ENCODE data around the gene ABTB2.

Gene ABTB2

DNA sequence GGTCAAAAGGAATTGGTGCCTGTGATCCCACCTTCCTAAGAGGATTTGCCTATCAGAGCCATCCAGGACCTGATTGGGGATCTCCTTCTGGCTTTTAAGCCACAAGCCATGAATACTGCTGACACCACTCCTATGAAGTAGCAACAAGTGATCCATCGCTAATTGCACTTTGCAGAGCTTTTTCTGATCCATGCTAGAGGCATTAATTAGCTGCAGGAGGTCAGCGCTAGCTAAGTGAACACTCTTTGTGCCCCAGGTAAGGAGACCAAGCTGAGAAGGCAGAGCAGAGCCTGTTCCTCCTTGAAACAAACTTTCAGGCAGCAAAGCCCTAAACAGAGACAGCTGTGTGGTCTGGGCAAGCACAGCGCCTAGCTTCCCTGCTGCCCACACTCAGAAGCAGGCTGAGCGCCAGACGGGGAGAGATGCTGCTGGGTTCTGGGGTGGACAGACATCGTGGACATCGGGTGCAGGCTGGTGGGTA, 122.2 kb downstream of the ABTB2 start:
- DNase-seq (ENCODE audit: low read depth in 2 of 2), result no peak
- no peak overlapping the region for H3K4me3 ChIP-seq (replicated peaks in 1 of 2; ENCODE audit: low read depth in 2 of 2, low read length in 2 of 2)
- TF ChIP-seq, protein P1, sequence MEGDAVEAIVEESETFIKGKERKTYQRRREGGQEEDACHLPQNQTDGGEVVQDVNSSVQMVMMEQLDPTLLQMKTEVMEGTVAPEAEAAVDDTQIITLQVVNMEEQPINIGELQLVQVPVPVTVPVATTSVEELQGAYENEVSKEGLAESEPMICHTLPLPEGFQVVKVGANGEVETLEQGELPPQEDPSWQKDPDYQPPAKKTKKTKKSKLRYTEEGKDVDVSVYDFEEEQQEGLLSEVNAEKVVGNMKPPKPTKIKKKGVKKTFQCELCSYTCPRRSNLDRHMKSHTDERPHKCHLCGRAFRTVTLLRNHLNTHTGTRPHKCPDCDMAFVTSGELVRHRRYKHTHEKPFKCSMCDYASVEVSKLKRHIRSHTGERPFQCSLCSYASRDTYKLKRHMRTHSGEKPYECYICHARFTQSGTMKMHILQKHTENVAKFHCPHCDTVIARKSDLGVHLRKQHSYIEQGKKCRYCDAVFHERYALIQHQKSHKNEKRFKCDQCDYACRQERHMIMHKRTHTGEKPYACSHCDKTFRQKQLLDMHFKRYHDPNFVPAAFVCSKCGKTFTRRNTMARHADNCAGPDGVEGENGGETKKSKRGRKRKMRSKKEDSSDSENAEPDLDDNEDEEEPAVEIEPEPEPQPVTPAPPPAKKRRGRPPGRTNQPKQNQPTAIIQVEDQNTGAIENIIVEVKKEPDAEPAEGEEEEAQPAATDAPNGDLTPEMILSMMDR (IDR thresholded peaks at IDR 0.05; ENCODE audit: low read depth, low read length), result no peak

DNA sequence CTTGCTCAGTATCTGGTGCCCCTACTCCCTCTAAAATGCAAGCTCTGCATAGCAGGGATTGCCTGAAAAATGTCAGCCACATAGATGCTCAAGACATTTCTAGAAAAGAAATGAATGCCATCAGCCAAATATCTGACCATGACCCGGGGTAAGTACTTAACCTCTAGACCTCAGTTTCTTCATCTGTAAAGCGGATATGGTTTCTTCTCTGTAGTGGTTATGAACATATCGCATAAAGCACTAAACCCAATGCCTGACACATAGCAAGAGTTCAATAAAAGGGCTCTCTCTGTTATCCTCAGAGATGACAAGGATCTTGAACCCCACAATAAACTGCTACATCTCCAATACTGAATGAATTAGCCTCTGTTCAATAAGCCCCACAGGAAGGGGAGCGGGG, 122.6 kb downstream of the ABTB2 start:
- TF ChIP-seq, protein P1 (IDR thresholded peaks at IDR 0.05; ENCODE audit: low read depth, low read length), result no peak
- DNase-seq (ENCODE audit: low read depth in 2 of 2), result no peak
- no peak overlapping the region for H3K4me3 ChIP-seq (replicated peaks in 1 of 2; ENCODE audit: low read depth in 2 of 2, low read length in 2 of 2)

DNA sequence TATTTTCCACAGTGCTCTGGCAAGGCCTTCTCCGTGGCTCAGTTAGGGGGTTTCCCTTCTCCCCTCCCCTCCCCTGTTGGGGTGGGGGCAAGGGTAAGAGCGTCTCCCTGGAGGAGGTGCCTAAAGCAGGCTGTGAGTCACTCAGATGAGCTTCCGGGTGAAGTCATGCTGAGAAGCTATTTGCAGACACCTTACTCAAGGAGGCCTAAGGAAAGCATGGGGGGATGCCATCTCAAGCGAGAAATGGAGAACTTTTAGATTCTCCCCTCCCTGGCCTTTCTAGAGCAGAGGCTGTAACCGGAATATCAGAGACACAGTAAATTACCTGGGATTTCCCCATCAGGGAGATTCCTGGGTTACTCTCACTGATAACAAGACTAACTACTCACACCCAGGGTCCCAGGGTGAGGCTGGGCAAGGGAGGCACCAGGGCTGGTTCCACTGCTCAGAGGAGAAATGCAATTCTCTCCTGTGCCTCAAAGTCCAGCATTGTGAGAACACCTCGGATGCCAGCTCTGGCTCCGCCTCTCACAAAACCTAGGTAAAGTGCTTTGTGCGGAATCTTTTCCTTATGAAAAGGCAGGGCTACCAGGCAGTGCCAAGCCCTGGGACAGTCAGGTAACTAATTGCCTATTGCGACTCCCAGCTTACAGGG, 123.6 kb downstream of the ABTB2 start:
- TF ChIP-seq, protein P1 (IDR thresholded peaks at IDR 0.05; ENCODE audit: low read depth, low read length), result no peak
- peak; percentile 50 to 70 for DNase-seq (ENCODE audit: low read depth in 2 of 2)
- H3K4me3 ChIP-seq (replicated peaks in 1 of 2; ENCODE audit: low read depth in 2 of 2, low read length in 2 of 2), result no peak overlapping the region

DNA sequence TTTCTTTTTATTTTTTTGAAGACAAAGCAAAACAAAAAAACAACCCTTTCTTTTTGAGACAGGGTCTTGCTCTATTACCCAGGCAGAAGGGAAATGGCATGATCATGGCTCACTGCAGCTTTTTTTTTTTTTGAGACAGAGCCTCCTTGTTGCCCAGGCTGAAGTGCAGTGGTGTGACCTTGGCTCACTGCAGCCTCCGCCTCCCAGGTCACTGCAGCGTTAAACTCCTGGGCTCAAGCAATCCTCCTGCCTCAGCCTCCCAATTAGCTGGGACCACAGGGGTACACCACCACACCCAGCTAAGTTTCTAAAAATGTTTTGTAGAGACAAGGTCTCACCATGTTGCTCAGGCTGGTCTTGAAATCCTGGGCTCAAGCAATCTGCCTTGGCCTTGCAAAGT, 124.6 kb downstream of the ABTB2 start:
- no peak overlapping the region for H3K4me3 ChIP-seq (replicated peaks in 1 of 2; ENCODE audit: low read depth in 2 of 2, low read length in 2 of 2)
- TF ChIP-seq, protein P1 (IDR thresholded peaks at IDR 0.05; ENCODE audit: low read depth, low read length), result no peak
- no peak for DNase-seq (ENCODE audit: low read depth in 2 of 2)

DNA sequence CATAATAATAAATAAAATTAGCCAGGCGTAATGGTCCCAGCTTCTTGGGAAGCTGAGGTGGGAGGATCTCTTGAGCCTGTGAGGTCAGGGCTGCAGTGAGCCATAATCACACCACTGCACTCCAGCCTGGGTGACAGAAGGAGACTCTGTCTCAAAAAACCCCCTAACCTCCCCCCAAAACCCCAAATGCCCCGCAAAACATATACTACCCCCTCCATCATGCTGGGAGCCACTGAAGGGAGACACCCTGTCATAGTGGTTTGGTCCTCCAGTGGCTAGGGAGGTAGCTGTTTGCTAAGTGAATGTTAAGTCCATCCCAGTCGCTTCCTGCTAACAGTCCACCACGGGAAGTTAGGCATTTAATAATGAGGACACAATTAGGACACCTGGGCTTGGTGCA, 125.0 kb downstream of the ABTB2 start:
- no peak for DNase-seq (ENCODE audit: low read depth in 2 of 2)

DNA sequence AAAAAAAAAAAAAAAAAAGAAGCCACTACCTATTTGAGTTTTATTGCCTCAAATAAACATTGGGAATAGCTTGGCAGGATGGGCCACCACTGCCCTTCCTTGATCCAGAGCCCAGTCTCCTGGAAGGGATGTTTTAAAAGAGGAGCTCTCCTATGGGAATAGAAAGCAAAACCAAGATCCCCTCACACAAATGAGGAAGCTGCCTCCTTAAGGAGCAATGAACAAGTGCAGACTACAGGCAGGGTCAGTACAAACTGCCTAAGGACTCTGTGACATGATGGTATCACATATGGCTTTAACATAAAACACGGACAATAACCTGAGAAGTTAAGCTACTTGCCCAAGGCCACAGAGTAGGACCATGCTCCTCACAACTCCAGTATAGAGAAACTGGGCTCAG, 131.6 kb downstream of the ABTB2 start:
- DNase-seq (ENCODE audit: low read depth in 2 of 2), result no peak
- TF ChIP-seq, protein P1 (IDR thresholded peaks at IDR 0.05; ENCODE audit: low read depth, low read length), result no peak
- H3K4me3 ChIP-seq (replicated peaks in 1 of 2; ENCODE audit: low read depth in 2 of 2, low read length in 2 of 2), result no peak overlapping the region

More for the DNA sequence above, 125.0 kb downstream of the ABTB2 start:
- no peak overlapping the region for H3K4me3 ChIP-seq (replicated peaks in 1 of 2; ENCODE audit: low read depth in 2 of 2, low read length in 2 of 2)
- TF ChIP-seq, protein P1 (IDR thresholded peaks at IDR 0.05; ENCODE audit: low read depth, low read length), result no peak

DNA sequence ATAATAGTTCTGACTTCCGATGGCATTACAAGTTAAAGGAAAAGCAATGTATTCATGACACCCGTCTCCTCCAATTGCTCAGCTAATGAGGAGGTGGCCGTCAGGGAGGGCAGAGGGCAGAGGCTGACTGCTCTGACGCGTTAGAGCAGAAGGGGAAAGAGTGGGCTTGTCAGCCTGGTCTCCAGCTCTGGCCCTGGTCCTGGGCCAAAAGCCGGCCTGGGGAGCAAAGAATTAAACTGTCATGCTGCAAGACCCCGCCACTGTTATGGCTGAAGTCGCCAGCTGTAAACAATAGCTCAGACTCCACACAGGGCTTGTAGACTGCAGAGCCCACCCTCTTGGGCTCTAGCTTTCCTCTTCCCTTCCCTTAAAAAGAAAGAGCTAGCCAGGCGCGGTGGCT, 132.7 kb downstream of the ABTB2 start:
- no peak for DNase-seq (ENCODE audit: low read depth in 2 of 2)
- no peak overlapping the region for H3K4me3 ChIP-seq (replicated peaks in 1 of 2; ENCODE audit: low read depth in 2 of 2, low read length in 2 of 2)
- TF ChIP-seq, protein P1 (IDR thresholded peaks at IDR 0.05; ENCODE audit: low read depth, low read length), result no peak
